HG02610 (cell line): ENCODE measurements around the gene CYP3A7.
"Not testable (repeated sequence)": the region's sequence is repeated elsewhere in the genome, so short reads cannot be mapped to it uniquely, and the experiment has no call there.

Experiments used
- ATAC-seq: cut with Tn5 transposase; IDR thresholded peaks from one replicate; pipeline ENCODE4 v1.9.1; 2021; ENCODE audit warnings: mild to moderate bottlenecking, moderate library complexity; ENCODE audit not compliant: unreplicated experiment

Gene CYP3A7

DNA sequence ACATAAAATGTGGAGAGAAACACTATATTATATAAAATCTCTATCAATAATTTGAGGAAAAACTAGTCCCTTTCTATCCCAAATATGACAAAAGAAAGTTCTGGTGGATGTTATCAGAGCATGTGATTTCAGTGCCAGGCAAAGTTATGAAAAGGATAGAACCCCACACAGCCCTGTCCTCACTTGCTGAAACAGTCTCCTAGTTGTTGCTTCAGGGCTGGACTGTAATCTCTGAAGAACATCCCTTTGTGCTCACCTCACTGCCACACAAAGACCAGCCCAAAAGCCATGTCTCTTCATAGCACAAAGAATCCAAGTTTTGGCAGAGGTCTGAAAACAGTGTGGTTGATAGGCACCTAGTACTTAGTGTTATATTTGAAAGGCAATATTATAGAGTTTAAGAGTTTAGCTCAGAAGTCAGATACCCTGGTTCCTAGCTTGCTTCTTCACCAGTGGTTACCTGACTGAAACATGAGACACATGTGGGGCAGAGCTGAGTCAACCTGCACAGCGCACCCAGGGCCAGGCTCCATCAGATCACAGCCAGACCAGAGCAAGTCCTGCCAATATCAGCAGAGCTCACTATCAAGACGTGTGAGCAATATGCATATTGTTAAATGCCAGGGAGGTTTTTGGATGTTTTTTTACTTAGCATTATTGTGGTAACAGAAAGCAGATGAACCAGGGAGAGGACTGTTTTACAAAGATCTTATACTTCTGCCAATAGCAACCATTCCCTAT is 25.0 kb downstream of the CYP3A7 start:
- ATAC-seq: no peak

DNA sequence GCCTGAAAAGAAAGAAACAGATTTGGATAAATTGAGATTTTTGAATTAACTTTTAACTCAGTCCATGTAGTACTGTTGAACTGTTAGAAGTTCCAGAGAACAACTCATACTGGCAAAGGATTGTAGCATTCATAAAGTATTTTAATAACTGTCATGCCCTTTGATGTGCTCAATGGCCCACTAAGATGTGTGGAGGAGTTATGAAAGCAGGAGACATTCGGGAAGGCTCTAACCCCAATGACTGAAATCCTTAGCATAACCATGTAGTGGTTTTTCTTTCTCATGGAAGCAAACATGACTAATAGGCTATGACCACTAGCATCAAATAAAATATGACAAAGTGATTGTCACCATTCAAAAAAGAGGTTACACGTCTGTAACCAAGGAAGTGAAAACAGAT is 25.7 kb downstream of the CYP3A7 start:
- ATAC-seq: no peak

DNA sequence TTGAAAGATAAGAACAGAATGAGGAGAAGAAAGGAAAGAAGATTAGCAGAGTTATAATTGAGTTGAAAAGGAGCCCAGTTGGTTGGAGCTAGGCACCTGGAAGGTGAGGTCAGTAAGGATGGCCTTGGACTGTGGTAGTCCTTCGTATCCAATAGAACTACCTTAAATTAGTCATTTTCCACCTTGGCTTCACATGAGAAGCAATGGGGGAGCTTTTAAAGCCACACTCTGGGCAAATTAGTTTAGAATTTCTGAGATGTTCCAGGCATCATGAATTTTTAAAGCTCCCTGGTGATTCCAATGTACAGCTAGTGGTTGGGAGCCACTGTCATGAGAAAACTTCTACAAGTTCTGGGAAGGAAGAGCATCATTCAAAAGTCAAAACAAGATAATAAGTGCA is 27.9 kb downstream of the CYP3A7 start:
- ATAC-seq: no peak

DNA sequence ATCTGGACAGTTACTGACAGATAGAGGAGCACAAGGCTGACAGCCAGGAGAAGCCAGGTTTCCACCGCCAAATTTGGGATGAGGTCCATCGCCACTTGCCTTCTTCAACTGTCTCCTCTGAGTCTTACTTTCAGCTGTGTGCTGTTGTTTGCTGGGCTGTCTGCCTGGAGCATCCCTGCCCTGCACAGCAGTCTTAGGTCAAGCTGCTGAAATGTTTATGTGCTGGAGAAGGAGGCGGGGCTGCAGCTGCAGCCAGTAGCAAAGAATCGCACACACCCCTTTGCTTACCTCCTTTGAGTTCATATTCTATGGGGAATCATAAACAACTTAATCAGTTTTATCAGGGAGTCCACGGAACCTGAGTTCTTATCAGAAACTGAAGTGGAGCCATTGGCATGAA is 35.0 kb downstream of the CYP3A7 start:
- no peak for ATAC-seq

DNA sequence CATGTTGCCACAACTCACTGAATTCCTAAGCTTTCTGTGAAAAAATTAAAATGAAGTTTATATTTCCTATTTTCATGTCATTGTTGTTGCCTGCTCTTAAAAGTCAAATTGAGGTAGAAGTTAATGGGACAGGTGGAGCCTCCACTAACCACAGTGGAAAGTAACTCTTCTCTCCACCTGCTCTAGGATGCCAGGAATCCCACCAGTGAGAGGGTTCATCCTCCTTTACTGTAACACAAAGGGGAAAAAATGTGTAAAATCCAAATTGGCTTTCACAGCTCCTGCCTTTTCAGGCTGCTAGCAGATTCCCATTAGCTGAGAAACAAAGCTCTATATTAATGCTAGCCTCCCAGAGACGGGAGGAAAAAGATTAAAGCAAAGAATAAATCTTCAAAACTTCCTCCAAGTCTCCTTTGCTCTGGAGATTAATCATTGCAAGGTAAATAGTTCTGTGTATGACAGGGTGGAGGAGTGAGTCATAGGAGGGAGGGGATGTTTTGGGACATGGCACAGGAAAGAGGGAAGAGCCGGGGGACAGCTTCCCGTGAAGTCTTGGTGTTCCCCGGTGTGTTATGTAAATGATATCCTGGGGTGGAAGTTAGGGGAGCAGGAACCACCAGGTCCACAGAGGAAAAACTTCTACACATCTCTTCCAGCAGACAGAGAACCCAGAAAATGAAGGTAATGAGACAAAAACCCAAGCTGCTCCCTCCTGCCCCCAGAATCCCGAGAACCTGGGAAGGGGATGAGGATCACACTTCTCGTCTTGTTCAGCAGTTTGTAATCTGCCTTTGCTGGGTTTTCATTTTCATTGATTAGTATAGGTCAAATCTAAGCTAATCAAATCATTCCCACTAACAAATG is 35.9 kb downstream of the CYP3A7 start:
- not testable (repeated sequence) for ATAC-seq

DNA sequence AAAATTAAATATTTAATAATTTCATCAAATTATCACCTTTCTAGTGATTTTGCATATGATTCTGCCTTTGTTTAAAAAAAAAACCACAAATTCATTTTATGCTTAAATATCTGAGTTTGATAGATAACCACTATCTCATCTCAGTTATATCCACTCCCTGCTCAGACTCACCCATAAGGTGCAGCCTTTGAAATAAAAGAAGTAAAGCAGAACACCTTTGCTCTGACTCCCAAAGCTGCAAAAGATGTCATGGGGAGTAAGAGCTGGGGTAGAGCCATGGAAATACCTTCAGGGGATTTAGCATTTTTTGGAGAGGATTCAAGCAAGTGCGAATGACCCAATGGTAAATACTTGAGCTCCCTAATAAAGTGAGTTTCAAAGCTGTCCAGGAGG is 40.1 kb downstream of the CYP3A7 start:
- no peak for ATAC-seq

DNA sequence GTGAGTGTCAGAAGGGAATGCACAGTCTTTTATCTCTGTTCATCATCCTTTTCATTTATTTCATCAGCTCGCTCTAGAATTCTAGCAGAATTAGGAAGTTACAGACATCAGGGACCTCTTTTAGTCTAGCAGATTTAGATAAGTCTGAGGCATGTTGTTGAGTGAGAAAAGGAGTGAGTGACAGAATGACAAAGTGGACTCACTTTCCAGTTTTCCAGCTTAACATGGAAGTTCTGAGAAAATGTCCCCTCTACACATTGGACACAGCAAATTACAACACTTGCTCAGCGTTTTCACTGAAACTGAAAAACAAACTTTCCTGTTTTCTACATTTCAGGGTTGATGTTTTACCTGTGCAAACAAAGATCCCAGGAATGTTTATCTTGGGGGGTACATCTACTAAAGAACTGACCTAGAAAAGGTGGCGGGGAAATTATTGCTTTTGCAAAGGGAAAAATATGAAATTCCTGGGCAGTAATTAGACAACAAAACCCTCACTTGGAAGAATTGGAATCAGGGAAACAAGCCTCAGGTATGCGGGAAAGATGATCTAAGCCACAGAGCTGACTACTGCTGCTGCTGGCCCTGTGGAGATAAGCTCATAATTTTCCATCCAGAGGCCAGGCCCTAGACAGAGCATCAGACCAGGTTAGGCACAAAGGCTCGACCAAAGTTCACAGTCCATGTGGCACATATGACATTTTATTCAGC is 40.6 kb downstream of the CYP3A7 start:
- no peak for ATAC-seq

DNA sequence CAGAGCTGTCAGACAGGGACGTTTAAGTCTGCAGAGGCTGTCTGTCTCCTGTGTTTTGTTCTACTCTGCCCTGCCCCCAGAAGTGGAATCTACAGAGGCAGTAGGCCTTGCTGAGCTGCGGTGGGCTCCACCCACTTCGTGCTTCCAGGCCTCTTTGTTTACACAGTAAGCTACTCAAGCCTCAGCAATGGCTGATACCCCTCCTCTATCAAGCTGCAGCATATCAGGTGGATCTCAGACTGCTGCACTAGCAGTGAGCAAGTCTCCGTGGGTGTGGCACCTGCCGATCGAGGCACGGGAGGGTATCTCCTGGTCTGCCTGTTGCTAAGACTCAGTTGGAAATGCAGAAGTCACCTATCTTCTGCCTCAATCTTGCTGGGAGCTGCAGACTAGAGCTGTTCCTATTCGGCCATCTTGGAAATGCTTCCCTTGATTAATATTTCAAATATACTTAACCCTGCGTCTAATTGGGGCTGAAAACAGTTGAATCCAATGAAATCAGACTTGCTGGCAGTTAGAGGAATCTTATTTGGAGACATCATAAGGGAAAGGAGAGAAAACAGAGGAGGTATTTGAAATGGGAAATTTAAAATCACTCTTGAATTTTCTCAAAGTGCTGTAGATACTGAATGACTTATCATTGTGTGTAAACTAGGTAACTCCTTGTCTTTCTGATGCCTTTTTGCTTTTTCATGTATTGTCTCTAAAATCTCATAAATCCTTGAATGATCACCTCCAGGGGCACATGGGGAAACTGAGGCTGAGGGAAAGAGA is 41.4 kb downstream of the CYP3A7 start:
- no peak for ATAC-seq

DNA sequence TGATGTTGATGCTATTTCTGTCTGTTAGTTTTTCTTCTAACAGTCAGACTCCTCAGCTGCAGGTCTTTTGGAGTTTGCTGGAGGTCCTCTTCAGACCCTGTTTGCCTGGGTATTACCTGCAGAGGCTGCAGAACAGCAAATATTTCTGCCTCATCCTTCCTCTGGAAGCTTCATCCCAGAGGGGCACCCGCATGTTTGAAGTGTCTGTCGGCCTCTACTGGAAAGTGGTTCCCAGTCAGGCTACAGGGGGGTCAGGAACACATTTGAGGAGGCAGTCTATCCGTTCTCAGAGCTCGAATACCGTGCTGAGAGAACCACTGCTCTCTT is 41.9 kb downstream of the CYP3A7 start:
- no peak for ATAC-seq

DNA sequence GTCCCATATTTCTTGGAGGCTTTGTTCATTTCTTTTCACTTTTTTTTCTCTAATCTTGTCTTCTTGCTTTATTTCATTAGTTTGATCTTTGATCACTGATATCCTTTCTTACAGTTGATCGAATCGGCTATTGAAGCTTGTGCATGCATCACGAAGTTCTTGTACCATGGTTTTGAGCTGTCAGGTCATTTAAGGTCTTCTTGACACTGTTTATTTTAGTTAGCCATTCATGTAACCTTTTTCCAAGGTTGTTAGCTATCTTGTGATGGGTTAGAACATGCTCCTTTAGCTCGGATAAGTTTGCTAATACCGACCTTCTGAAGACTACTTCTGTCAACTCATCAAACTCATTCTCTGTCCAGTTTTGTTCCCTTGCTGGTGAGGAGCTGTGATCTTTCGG is 42.4 kb downstream of the CYP3A7 start:
- not testable (repeated sequence) for ATAC-seq

DNA sequence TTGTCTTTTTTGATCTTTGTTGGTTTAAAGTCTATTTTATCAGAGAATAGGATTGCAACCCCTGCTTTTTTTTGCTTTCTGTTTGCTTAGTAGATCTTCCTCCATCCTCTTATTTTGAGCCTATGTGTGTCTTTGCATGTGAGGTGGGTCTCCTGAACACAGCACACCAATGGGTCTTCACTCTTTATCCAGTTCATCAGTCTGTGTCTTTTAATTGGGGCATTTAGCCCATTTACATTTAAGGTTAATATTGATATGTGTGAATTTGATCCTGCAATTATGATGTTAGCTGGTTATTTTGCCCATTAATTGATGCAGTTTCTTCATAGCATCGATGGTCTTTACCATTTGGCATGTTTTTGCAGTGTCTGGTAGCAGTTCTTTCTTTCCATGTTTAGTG is 43.3 kb downstream of the CYP3A7 start:
- not testable (repeated sequence) for ATAC-seq

DNA sequence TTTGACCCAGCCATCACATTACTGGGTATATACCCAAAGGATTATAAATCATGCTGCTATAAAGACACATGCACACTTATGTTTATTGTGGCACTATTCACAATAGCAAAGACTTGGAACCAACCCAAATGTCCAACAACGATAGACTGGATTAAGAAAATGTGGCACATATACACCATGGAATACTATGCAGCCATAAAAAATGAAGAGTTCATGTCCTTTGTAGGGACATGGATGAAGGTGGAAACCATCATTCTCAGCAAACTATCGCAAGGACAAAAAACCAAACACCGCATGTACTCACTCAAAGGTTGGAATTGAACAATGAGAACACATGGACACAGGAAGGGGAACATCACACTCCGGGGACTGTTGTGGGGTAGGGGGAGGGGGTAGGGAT is 44.1 kb downstream of the CYP3A7 start:
- ATAC-seq: not testable (repeated sequence)

DNA sequence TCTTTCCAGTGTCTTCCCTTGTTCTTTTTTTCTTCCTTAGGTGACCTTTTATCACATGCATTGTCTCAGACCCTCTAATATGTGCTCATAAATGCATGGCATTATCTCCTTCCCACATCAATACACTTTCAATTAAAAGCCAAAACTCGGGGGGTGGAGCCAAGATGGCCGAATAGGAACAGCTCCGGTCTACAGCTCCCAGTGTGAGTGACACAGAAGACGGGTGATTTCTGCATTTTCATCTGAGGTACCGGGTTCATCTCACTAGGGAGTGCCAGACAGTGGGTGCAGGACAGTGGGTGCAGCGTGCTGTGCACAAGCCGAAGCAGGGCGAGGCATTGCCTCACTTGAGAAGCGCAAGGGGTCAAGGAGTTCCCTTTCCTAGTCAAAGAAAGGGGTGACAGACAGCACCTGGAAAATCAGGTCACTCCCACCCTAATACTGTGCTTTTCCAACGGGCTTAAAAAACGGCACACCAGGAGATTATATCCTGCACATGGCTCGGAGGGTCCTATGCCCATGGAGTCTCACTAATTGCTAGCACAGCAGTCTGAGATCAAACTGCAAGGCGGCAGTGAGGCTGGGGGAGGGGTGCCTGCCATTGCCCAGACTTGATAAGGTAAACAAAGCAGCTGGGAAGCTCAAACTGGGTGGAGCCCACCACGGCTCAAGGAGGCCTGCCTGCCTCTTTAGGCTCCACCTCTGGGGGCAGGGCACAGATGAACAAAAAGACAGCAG is 49.0 kb downstream of the CYP3A7 start:
- not testable (repeated sequence) for ATAC-seq

DNA sequence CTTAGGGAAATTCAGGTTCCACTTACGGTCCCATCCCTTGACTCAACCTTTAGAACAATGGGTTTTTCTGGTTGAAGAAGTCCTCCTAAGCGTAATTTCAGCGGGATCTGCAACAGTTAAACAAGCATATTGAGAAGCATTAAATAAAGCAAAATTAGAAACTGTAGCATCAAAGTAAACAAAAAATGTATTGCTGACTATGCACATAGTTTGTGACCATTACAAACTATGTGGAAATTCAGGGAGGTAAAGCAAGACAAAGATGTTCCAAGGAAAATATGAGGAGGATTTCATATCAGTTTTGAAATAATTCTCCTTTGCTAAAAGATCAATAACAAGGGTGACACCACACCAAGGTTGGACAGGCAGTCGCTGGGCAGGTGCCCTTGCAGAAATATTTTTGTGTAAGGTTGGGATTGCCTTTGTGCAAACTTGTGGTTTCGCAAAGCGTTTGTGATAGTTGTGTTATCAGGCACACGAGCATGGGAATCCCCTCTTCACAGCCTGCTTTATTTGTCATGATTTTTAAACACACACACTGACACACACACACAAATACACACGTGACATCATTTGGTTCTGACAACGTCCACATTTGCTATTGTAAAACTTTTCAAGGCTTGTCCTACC is 49.8 kb downstream of the CYP3A7 start:
- ATAC-seq: no peak

DNA sequence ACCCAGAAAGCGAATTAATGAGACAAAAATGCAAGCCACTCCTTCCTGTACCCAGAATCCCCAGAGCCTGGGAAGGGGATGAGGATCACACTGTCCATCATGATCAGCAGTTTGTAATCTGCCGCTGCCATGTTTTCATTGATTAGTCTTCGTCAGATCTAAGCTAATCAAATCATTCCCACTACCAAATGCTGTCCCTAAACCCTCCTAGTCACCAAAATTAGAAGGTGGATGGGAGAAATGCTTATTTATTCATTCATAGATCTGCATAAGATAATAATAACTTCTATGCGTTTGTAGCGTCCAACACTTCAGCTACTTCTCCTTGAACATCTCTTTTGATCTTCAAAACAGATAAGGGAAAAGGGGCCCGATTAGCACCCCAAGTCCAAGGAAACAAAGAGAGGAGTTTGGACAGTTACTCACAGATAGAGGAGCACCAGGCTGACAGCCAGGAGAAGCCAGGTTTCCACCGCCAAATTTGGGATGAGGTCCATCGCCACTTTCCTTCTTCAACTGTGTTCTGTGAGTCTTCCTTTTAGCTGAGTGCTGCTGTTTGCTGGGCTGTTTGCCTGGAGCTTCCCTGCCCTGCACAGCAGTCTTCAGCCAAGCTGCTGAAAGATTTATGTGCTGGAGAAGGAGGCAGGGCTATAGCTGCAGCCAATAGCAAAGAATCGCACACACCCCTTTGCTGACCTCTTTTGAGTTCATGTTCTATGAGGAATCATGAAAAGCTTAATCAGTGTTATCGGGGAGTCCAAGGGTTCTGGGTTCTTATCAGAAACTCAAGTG is 55.4 kb downstream of the CYP3A7 start, which contains the start of gene CYP3A5:
TSS of gene CYP3A5 (minus strand) at position 597 of the 792 bp plus-strand sequence. CDS start at position 497, 100 bp downstream.
- no peak for ATAC-seq

DNA sequence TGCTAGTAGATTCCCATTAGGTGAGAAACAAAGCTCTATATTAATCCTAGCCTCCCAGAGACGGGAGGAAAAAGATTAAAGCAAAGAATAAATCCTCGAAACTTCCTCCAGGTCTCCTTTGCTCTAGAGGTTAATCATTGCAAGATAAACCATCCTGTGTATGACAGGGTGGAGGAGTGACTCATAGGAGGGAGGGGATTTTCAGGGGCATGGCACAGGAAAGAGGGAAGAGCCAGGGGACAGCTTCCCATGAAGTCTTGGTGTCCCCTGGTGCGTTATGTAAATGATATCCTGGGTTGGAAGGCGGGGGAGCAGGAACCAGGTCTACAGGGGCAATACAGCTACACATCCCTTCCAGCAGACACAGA is 56.0 kb downstream of the CYP3A7 start:
- no peak for ATAC-seq

DNA sequence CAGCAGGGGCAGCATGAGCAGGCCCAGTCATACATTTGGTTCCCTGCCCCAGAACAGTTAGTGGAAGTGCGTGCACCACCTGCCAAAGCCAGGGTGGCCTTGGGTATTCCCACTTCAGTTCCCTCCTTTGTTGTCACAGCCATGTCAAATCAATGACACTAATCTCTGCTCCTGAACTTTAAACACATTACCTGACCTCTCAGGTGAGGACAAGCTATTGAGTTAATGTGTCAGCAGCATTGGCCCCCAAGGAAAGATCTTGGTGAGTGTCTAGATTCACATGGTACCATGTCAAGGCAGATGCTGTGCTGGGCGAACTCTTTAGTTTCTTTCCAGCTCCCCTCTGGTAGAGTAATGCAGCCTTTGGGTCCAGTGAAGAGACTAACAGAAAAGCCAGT is 57.3 kb downstream of the CYP3A7 start:
- no peak for ATAC-seq

DNA sequence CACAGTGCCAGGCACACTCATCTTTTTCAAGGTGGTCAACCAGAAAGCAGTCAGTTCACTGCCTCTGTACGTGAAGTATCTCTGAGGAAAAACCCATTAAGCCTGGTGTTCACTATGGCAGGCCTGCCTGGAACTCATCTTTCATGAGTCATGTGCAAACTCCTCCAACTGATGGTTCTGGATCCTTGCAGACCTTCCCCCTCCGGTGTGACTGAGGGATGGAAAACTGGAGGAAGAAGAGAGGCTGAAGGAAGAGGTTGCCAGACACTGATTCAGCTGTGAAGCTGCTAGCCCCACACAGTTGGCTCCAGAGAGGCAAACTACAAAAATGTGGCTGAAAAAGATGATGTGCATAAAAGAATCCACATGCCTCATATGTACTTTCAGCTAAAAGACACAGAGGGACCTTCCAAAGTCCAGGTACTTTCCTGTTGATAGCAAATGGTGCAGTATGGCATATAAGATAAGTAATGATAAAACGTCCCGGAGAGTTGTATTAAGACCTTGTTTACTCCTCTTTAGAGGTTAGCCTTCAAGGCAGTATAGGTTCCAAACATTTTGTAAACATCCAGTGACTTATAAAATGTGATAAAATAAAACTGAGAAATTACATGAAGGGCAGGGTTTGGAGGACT is 57.9 kb downstream of the CYP3A7 start:
- no peak for ATAC-seq
